GM12892 (cell line): ENCODE data around the gene SIAH1.
A peak's percentile ranks its signal among the peaks of the same experiment; 100 is the strongest.
"Not testable (repeated sequence)": the region's sequence is repeated elsewhere in the genome, so short reads cannot be mapped to it uniquely, and the experiment has no call there.

Experiments
- DNase-seq: peaks from one replicate; pipeline ENCODE4 v3.0.0; 2011; ENCODE audit not compliant: insufficient read length
- FAIRE-seq: peaks from 2 replicates; lab custom pipeline; 2011; peaks lifted over from hg19 to GRCh38; lab: Jason Lieb, UNC
- POLR2A ChIP-seq: IDR thresholded peaks from 2 replicates; pipeline ENCODE4 v1.6.1; 2011; ENCODE audit warnings: low read depth, low read length, control low read depth
- POLR2AphosphoS5 ChIP-seq: IDR thresholded peaks from 2 replicates; pipeline ENCODE4 v1.6.1; 2011; ENCODE audit warnings: low read depth, low read length, control low read depth
- TAF1 ChIP-seq: IDR thresholded peaks from 2 replicates; pipeline ENCODE4 v1.6.1; 2011; ENCODE audit warnings: low read depth, mild to moderate bottlenecking, control low read depth, low read length, borderline replicate concordance

The SIAH1 gene

GRCh38 chr16:48356633-48357376 is 28.4 kb downstream of the SIAH1 start:
- TF ChIP-seq POLR2A = peak; percentile 30; the same call in 1 of the 2 replicates
- TF ChIP-seq TAF1 = no peak
- TF ChIP-seq POLR2AphosphoS5 = peak; percentile 47; the same call in 1 of the 2 replicates
- FAIRE-seq (no peak), DNase-seq (no peak)

DNA sequence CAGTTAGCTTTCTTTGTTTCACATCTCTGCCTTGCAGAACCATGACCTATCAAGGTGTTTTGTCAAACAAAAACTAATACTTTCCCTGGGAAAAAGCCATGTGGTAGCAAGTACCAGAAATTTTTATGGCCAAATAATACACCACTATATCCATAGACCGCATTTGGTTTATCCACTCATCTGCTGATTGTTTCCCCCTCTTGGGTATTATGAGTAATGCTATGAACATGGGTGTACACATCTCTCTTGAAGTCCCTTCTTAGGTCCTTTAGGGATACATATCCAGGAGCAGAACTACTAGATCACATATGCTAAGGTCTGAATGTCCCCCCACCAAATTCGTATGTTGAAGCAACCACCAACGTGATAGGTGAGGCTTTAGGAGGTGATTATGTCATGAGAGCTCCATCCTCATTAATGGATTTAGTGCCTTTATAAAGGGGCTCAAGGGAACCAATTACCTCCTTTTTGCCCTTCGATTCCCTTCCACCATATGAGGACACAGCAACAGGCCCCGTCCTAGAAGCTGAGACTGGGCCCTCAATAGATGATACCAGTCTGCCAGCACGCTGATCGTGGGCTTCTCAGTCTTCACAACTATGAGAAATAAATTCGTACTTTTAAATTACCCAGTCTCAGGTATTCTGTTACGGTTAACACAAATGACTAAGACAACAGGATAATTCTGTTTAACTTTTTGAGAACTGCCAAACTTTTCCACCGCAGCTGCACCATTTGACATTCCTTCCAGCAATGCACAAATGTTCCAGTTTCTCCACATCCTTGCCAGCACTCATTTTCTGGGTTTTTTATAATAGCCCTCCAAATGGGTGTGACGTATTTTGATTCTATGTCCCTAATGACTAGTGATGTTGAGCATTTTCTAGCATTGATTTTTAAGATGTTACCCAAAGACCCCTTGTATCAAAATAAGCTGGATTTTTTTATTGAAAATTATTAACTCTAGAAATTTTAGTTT is 30.0 kb downstream of the SIAH1 start:
- FAIRE-seq = no peak
- TF ChIP-seq TAF1 (no peak), POLR2AphosphoS5 (no peak), POLR2A (no peak)
- DNase-seq = no peak

DNA sequence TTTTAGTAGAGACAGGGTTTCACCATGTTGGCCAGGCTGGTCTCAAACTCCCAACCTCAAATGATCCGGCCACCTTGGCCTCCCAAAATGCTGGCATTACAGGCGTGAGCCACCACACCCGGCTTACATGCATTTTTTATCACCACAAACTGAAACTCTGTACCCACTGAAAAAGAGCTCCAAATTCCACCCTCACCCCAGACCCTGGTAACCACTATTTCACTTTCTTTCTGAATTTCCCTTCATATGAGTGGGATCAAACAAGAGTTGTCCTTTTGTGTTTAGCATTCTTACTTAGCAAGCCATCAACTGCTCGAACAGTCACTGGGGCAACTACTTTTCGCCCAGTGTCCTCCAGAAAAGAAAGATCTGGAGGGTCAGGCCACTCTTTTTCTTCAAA is 30.8 kb downstream of the SIAH1 start:
- FAIRE-seq, DNase-seq: not testable (repeated sequence)
- 0 out of 2 replicates have a peak, but pooled peaks have one; percentile 28 for TF ChIP-seq POLR2AphosphoS5

DNA sequence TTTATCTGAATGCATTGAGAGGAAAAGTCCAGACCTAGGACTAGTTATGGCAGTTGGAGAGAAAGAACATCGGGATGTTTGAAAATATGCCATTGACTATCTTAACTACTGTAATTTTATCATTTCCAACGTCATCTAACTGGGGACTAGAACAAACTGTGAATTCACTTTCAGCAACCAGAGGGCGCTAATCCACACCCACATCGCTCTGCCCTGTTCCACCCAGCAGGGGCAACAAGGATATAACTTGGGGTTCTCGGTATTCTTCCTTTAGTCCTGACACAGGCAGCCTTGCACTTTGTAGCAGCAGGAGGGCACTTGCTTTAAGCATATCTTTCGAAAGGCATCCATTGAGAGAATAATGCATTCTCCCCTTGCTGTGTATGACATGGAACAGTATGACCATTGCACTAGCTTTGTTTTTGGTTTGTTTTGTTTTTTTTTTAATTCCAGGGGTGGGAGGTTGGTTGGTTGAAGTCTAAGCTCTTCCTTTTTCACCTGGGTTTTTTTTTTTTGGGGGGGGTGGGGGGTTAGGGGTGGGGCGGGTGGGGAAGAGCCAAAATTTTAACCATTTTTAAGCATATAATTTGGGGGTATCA is 31.5 kb downstream of the SIAH1 start:
- peak; percentile 92 for FAIRE-seq
- TF ChIP-seq POLR2AphosphoS5 = peak; percentile 54
- TF ChIP-seq POLR2A = no peak
- DNase-seq = peak; percentile 53

DNA sequence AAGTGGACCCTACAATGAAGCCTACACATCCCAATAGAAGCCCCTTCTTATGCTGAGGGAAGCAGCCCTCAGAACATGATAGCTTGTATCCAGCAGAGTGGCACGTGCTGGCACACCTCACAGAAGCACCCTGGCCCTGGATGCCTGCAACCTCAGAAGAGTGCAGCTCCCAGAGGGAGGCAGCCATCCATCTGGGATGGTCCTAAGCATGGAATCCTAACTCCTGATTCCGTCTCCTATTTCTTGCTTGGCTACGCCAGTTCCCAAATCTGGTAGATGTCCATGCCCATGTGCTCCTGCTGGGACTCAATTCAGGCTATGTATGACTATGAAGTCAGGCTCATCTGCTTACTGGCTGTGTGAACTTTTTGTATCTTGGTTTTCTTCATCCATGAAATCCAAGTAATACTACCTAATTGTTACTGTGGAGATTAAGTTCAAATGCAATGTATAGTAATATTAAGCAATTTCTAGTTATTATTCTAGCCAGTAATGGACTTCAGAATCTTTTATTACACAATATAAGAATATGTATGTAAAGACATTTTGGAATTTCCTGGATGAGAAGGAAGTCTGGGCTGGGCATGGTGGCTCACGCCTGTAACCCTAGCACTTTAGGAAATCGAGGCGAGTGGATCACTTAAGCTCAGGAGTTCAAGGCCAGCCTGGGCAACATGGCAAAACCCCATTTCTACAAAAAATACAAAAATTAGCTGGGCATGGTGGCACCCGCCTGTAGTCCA is 32.4 kb downstream of the SIAH1 start:
- DNase-seq (no peak), FAIRE-seq (no peak)
- no peak; the same call in 1 of the 2 replicates for TF ChIP-seq POLR2AphosphoS5

DNA sequence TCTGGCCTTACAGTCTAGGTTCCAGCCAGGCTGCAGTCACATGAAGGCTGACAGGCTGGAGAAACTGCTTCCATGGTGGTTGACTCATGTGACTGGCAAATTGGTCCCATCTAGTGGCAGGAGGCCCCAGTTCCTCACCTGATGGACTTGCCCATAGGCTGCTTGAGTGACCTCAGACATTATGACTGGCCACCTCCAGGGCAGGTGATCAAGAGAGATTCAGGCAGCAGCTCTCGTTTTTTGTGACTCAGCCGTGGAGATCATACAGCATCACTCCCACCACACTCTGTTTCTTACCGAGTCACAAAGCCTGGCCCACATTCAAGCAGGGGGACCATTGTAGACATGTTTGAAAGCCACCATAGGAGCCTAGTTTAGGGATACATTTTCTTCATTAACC is 34.5 kb downstream of the SIAH1 start:
- DNase-seq (no peak), FAIRE-seq (no peak)
- TF ChIP-seq TAF1 = no peak
- 0 out of 2 replicates have a peak, but pooled peaks have one; percentile 26 for TF ChIP-seq POLR2AphosphoS5
- no peak for TF ChIP-seq POLR2A

- FAIRE-seq (no peak), DNase-seq (no peak)
- TF ChIP-seq POLR2AphosphoS5 (no peak), POLR2A (no peak), TAF1 (no peak)
Measured at GRCh38 chr16:48347980-48348379, 37.2 kb downstream of the SIAH1 start.

GRCh38 chr16:48347191-48347865 is 37.9 kb downstream of the SIAH1 start:
- TF ChIP-seq POLR2A (no peak), POLR2AphosphoS5 (no peak), TAF1 (no peak)
- peak; percentile 36 for FAIRE-seq
- no peak for DNase-seq

GRCh38 chr16:48342591-48342990 is 42.6 kb downstream of the SIAH1 start:
- TF ChIP-seq POLR2A (no peak), TAF1 (no peak), POLR2AphosphoS5 (no peak)
- FAIRE-seq (no peak), DNase-seq (no peak)

- no peak for DNase-seq
- no peak for TF ChIP-seq TAF1
- no peak for TF ChIP-seq POLR2A
- TF ChIP-seq POLR2AphosphoS5 = no peak
- FAIRE-seq = no peak
Measured at GRCh38 chr16:48340054-48340453, 45.2 kb downstream of the SIAH1 start.

DNA sequence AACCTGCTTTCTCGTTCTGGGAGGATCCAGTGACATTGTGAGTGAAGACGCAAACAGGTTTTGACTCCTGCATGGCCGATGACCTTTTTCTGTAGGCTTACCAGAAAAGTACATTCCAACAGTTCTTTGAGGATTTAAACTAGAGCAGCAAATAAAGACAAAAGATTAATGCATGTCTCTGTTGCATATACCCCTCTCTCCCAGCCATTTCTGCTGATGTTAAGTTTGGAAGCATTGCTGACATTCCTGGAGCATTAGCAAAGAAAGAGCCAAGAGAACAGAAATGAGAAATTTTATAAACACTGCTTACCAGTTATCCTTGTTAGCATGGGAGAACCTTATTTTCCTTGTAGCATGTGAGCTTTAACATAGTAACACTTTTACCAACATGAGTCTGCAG is 49.3 kb downstream of the SIAH1 start:
- no peak for FAIRE-seq
- TF ChIP-seq TAF1 = no peak
- TF ChIP-seq POLR2AphosphoS5 = no peak
- no peak for TF ChIP-seq POLR2A
- DNase-seq = no peak
